Activated T-helper 17 cell treated with anti-CD3 and anti-CD28 coated beads, Interleukin-2, amount 50 U/mL, for 72 hours (primary cell): Measurements from ENCODE around the gene CFHR4. TPM values are rescaled to one million over a fixed set of nuclear protein-coding genes. Genes with fewer than 3 reads are reported as not detected.
"Not testable (repeated sequence)": the region's sequence is repeated elsewhere in the genome, so short reads cannot be mapped to it uniquely, and the experiment has no call there.

Experiments used
- ATAC-seq: fragments of 150-1000 bp; cut with Tn5 transposase; replicated peaks from 2 replicates; pipeline ENCODE4 v1.10.0; 2021; ENCODE audit warnings: mild to moderate bottlenecking, moderate library complexity
- H3K27ac Mint-ChIP-seq: one replicate; pipeline ENCODE4 v1.8.0; 2022; ENCODE audit warnings: mixed read lengths
- H3K27me3 Mint-ChIP-seq: one replicate; pipeline ENCODE4 v1.8.0; 2022; ENCODE audit warnings: mixed read lengths
- H3K36me3 Mint-ChIP-seq: one replicate; pipeline ENCODE4 v1.8.0; 2022; ENCODE audit warnings: low read depth, mild to moderate bottlenecking, mixed read lengths
- H3K4me1 Mint-ChIP-seq: one replicate; pipeline ENCODE4 v1.8.0; 2022; ENCODE audit warnings: mixed read lengths
- H3K4me3 Mint-ChIP-seq: one replicate; pipeline ENCODE4 v1.8.0; 2022; ENCODE audit warnings: mild to moderate bottlenecking, mixed read lengths
- H3K9me3 Mint-ChIP-seq: one replicate; pipeline ENCODE4 v1.8.0; 2022; ENCODE audit warnings: mixed read lengths
- total RNA-seq, 2 donors: library from RNA; stranded (reverse); gene quantifications; one replicate each; pipeline ENCODE4 v1.2.3, GENCODE V29; 2022

CFHR4 gene
- total RNA-seq, 2 donors from 2014 or later, result not detected

DNA sequence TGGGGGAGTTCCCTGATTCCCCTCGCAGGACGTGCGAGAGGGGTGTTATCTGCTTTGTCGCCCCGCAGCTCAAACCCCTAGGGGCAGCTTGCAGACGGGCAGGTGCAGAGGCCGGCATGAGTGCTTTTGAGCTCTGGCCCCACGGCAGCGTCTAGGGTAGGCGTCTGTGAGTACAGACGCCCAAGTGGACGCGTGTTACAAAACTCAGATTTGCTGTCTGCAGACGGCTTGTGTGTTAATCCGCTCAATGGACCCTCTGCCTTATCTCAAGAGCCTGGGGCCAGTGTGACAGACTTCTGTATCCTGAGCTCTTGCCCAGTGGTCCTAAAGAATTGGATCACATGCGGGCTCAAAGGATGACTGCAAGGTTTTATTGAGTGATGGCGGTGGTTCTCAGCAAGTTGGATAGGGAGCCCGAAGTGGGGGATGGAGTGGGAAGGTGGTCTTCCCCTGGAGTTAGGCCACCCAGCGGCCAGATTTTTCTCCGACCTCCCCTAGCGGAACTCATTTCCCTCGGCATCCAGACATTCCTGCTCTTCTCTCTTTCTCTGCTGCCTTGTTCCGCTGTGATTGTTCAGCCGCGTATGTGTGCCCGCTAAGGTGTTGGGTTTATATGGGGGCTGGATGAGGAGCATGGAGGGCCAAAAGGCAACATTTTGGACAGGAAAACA is 9.4 kb downstream of the CFHR4 start:
- no peak overlapping the region for H3K4me3 Mint-ChIP-seq
- no peaks in the 10 kb centered on the region for H3K4me1 Mint-ChIP-seq
- H3K27ac Mint-ChIP-seq, result no peak overlapping the region
- H3K9me3 Mint-ChIP-seq, result no peaks in the 10 kb centered on the region
- peaks cover 21% of the 10 kb centered on the region for H3K27me3 Mint-ChIP-seq
- no peak for ATAC-seq
- H3K36me3 Mint-ChIP-seq, result no peaks in the 10 kb centered on the region

DNA sequence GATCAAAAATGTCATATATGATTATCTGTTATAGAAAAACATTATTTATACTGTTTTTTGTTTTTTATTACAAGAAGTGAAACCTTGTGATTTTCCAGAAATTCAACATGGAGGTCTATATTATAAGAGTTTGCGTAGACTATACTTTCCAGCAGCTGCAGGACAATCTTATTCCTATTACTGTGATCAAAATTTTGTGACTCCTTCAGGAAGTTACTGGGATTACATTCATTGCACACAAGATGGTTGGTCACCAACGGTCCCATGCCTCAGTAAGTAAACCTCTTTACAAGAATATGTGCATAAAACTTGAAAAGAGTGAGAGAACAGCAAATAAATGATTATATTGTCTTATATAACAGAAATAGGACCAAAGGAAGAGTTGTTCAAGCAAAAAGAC is 14.5 kb downstream of the CFHR4 start:
- H3K4me1 Mint-ChIP-seq, result no peaks in the 10 kb centered on the region
- peaks cover 17% of the 10 kb centered on the region for H3K27me3 Mint-ChIP-seq
- H3K9me3 Mint-ChIP-seq, result no peaks in the 10 kb centered on the region
- no peak overlapping the region for H3K4me3 Mint-ChIP-seq
- no peaks in the 10 kb centered on the region for H3K36me3 Mint-ChIP-seq
- H3K27ac Mint-ChIP-seq, result no peak overlapping the region
- no peak for ATAC-seq

DNA sequence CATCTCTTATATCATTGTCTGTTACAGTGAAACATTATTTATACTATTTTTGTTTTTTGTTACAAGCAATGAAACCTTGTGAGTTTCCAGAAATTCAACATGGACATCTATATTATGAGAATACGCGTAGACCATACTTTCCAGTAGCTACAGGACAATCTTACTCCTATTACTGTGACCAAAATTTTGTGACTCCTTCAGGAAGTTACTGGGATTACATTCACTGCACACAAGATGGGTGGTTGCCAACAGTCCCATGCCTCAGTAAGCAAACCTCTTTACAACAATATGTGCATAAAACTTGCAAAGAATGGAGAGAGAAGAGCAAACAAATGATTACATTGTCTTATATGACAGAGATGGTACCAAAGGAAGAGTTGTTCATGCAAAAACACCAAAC is 22.4 kb downstream of the CFHR4 start:
- H3K36me3 Mint-ChIP-seq, result no peaks in the 10 kb centered on the region
- H3K4me1 Mint-ChIP-seq, result no peaks in the 10 kb centered on the region
- no peaks in the 10 kb centered on the region for H3K9me3 Mint-ChIP-seq
- ATAC-seq, result no peak
- no peaks in the 10 kb centered on the region for H3K27me3 Mint-ChIP-seq
- no peak overlapping the region for H3K27ac Mint-ChIP-seq
- H3K4me3 Mint-ChIP-seq, result no peak overlapping the region

DNA sequence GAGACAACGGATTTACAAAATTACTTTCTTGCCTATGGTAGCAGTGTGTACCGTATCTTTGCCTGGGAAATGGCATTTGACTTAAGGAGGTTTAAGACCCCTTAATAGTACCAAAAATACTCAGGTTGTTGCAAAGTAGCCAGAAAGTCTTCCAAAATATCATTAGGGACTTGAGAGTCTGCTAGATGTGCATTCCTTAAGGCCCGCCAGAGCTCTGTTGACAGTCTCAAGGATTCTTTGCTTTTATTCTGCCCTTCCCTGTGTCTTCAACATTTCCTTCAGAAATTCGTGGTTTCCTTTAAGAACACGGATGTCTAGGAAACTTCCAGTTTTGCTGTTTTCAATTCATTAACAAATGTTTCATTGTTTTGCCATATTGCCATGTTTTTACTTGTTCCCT is 24.4 kb downstream of the CFHR4 start:
- ATAC-seq, H3K4me3 Mint-ChIP-seq, H3K36me3 Mint-ChIP-seq, H3K4me1 Mint-ChIP-seq, H3K27ac Mint-ChIP-seq, H3K27me3 Mint-ChIP-seq, H3K9me3 Mint-ChIP-seq: not testable (repeated sequence)

DNA sequence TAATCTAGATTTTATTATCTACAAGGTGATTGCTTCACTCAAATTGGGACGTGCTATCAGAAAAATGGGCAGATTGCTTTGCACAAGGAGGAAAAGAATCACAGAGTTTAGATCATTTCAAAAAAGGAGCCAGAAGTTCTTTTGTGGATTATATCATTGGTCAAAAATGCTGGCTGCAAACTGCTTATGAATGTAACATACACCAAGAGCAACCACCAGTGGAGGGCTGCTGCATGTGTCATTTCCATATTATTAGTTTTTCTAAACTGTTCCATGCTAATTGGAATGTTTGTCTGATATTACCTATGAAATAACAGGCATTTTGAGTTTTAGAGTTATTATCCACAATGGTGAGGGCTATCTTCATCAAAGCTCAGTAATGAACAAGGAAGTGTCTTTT is 39.0 kb downstream of the CFHR4 start:
- not testable (repeated sequence) for H3K27ac Mint-ChIP-seq, H3K9me3 Mint-ChIP-seq, H3K27me3 Mint-ChIP-seq, H3K4me3 Mint-ChIP-seq, ATAC-seq, H3K4me1 Mint-ChIP-seq, H3K36me3 Mint-ChIP-seq

DNA sequence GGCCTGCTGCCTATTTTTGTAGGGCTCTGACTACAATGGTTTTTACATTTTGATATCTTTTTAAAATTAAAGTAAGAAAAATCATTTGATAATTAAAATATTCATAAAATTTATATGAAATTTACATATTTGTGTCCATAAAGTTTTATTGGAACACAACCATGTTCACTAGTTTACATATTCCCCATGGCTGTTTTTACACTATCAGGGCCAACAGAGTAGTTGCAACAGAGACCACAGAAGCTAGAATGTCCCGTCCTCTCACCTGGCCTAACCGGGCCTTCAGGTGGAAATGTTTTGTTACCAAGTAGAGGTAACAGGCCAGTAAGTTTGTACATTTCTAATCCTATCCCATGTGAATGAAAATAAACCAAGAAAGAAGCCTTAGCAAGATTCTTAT is 45.0 kb downstream of the CFHR4 start:
- ATAC-seq, H3K9me3 Mint-ChIP-seq, H3K4me3 Mint-ChIP-seq, H3K4me1 Mint-ChIP-seq, H3K36me3 Mint-ChIP-seq, H3K27ac Mint-ChIP-seq, H3K27me3 Mint-ChIP-seq: not testable (repeated sequence)

DNA sequence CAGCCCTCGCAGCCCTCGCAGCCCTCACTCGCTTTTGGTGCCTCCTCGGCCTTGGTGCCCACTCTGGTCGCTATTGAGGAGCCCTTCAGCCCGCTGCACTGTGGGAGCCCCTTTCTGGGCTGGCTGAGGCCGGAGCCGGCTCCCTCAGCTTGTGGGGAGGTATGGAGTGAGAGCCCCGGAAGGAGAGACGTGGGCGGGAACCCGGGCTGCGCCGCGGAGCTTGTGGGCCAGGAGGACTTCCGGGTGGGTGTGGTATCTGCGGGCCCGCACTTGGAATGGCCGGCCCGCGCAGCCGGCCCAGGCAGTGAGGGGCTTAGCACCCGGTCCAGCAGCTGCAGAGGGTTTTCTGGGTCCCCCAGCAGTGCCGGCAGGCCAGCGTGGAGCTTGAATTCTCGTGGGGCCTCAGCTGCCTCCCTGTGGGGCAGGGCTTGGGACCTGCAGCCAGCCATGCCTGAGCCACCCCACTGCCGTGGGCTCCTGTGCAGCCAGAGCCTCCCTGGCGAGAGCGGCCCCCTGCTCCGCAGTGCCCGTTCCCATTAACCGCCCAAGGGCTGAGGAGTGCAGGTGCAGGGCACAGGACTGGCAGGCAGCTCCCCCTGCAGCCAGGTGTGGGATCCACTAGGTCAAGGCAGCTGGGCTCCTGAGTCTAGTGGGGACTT is 45.8 kb downstream of the CFHR4 start:
- ATAC-seq, result no peak
- H3K36me3 Mint-ChIP-seq, result no peaks in the 10 kb centered on the region
- H3K27me3 Mint-ChIP-seq, result peaks cover 3% of the 10 kb centered on the region

DNA sequence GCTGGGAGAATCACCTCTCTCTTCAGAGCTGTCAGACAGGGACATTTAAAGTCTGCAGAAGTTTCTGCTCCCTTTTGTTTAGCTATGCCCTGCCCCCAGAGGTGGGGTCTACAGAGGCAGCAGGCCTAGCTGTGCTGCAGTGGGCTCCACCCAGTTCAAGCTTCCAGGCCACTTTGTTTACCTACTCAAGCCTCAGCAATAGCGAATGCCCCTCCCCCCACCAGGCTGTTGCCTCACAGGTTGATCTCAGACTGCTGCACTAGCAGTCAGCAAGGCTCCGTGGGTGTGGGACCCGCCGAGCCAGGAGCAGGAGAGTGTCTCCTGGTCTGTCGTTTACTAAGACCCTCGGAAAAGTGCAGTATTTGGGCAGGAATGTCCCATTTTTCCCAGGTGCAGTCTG is 53.6 kb downstream of the CFHR4 start:
- not testable (repeated sequence) for H3K4me3 Mint-ChIP-seq, H3K4me1 Mint-ChIP-seq, H3K27ac Mint-ChIP-seq, H3K36me3 Mint-ChIP-seq, H3K9me3 Mint-ChIP-seq, ATAC-seq, H3K27me3 Mint-ChIP-seq

More for the DNA sequence above, 45.8 kb downstream of the CFHR4 start:
- Mint-ChIP-seq H3K4me3 (no peak overlapping the region), H3K27ac (no peak overlapping the region), H3K9me3 (peaks cover 7% of the 10 kb centered on the region), H3K4me1 (no peaks in the 10 kb centered on the region)

DNA sequence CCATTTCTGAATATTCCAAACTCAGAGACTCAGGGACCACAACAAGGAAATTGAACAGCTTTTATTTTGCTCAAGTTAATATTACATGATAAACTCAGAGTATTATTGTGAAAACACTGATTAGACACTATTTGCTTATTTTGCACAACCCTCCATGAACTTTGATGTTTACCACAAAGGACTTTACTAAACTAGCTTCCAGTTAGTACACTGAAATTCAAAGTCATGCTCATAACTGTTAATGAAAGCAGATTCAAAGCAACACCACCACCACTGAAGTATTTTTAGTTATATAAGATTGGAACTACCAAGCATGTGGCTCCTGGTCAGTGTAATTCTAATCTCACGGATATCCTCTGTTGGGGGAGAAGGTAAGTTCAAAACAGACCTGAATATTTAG is 55.7 kb downstream of the CFHR4 start, which contains the start of gene CFHR2:
Gene CFHR2 (plus strand): TSS at position 171 of the 400 bp plus-strand sequence. CDS start 143 bp downstream, at position 314.
- H3K4me1 Mint-ChIP-seq, H3K36me3 Mint-ChIP-seq, H3K27me3 Mint-ChIP-seq, H3K4me3 Mint-ChIP-seq, H3K9me3 Mint-ChIP-seq, H3K27ac Mint-ChIP-seq, ATAC-seq: not testable (repeated sequence)

DNA sequence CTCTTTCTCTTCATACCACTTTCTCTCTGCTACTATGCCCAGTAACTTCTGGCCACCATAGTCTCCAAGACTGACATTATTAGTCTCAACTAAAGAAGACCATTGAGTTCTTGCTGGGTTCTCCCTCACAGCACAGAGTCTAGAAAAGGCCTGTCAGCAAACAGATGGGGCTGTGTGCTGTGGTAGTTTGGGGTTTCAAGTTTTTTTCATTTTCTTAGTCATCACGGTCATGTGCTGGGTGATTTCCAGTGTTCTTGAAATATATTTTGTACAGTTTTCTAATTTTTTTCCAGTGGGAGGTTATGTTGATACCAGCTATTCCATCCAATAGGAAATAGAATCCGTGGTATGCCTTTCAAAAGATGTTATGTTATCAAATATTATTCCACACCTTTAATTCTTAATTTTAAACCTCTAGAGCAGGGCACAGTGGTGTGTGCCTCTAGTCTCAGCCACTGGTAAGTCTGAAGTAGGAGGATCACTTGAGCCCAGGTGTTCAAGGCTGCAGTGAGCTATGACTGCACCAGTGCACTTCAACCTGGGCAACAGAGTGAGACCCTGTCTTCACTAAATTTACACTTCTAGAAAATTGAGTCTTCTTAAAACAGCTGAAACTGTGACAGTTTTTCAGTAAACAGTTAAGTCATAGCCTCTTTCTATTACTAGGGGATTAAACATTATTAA is 64.0 kb downstream of the CFHR4 start:
- Mint-ChIP-seq H3K4me1 (no peaks in the 10 kb centered on the region), H3K27ac (no peak overlapping the region), H3K4me3 (no peak overlapping the region), H3K36me3 (no peaks in the 10 kb centered on the region), H3K9me3 (peaks cover 6% of the 10 kb centered on the region), H3K27me3 (peaks cover 11% of the 10 kb centered on the region)
- no peak for ATAC-seq

DNA sequence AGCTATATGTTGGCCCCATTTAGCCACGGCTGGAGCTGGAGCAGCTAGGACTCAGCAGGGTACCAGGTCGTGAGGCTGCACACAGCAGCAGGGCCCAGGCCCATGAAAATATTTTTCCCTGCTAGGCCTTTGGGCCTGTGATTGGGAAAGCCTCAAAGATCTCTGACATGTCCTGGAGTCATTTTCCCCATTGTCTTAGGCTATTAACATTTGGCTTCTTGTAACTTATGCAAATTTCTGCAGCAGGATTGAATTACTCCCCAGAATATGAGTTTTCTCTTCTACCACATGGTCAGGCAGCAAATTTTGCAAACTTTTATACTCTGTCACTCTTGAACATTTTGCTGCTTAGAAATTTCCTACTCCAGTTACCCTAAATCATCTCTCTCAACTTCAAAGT is 66.9 kb downstream of the CFHR4 start:
- Mint-ChIP-seq H3K4me3 (no peak overlapping the region), H3K27ac (no peak overlapping the region), H3K36me3 (no peaks in the 10 kb centered on the region), H3K4me1 (no peaks in the 10 kb centered on the region), H3K27me3 (peaks cover 11% of the 10 kb centered on the region), H3K9me3 (peaks cover 6% of the 10 kb centered on the region)
- no peak for ATAC-seq

DNA sequence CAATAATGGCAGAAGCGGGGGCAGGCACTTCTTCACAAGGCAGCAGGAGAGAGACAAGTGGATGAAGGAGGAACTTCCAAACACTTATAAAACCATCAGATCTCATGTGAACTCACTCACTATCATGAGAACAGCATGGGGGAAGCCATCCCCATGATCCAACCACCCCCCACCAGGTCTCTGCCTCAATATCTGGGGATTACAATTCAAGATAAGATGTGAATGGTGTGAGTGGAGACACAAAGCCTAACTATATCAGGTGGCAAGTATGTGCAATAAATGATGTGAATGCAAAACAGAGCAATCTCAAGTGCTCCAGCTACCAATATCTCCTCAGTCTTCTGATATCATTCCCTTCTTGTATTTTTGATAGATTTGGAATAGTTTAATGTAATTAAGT is 68.1 kb downstream of the CFHR4 start:
- Mint-ChIP-seq H3K9me3 (peaks cover 6% of the 10 kb centered on the region), H3K27ac (no peak overlapping the region), H3K4me1 (no peaks in the 10 kb centered on the region), H3K36me3 (no peaks in the 10 kb centered on the region), H3K4me3 (no peak overlapping the region), H3K27me3 (peaks cover 8% of the 10 kb centered on the region)
- ATAC-seq, result no peak

DNA sequence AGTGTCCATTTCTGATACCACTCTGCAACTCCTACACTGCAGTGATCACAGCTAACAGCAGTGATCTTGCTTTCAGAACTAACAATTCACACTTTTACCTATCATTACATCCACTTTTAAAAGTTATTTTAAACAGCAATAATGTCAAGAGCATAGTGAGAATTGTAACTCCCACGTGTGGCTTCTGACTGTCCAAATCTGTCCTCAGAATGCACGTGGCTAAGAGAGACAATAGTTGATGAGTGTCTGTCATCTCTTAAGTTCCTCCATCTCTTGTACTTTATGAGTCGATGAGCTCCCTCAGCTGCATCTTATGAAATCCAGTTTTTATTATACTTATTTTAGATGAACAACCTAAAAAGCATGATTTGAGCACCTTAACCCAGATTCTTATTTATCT is 73.0 kb downstream of the CFHR4 start:
- ATAC-seq, result no peak
- Mint-ChIP-seq H3K27me3 (peaks cover 9% of the 10 kb centered on the region), H3K9me3 (peaks cover 6% of the 10 kb centered on the region), H3K27ac (no peak overlapping the region), H3K36me3 (no peaks in the 10 kb centered on the region), H3K4me3 (no peak overlapping the region), H3K4me1 (no peaks in the 10 kb centered on the region)
